NCI-H2227 treated with DMSO at 0.1 percent for 48 hours (cell line): ENCODE data around the gene TAL1.

Experiments
- DNase-seq: peaks from one replicate; lab custom pipeline; 2025; lab: John Stamatoyannopoulos, UW

Gene TAL1

DNA sequence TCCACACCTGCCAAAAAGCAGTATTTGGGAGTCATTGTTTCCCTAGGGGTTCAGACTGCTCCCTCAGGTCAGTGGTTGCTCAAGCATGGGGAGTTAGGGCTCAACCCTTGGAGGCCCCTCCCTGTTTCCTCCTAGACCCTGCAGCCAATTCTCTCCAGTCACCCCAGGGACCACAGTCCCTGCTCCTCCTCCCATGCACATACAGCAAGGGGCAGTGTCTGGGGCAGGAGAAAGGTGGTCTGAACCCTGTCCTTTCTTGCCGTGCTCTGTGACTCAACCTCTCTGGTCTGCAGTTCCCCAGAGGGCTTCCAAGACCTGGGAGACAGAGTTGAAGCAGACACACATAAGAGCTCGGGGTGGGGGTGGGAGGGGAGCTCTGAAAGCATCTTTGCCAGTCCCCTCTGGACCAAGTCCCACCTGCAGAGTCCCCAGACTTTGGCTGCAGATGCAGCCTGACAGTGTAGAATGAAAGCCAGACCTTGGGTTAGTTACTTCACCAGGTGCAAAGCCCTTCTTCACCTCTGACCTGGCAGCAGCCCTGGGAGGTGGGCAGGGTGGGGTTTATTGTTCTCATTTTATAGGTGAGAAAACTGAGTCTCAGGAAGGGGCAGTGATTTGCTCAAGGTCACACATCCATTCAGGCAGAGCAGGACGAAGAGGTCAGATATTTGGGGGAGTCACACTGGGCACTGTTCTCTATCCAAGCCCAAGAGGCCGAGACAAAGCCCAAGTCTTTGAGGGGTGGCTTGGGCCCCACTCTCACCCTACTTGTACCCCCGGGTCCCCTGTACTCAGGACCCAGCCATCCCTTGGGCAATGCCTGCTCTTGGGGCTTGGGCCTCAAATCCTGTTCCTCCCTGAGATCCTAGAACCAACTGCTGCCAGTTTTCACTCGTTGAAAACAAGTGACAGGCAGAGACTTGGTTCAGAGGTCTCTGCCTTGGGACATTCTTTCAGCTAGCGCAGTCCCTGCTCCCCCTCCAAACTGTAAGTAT is 42.9 kb downstream of the TAL1 start:
- DNase-seq: no peak

DNA sequence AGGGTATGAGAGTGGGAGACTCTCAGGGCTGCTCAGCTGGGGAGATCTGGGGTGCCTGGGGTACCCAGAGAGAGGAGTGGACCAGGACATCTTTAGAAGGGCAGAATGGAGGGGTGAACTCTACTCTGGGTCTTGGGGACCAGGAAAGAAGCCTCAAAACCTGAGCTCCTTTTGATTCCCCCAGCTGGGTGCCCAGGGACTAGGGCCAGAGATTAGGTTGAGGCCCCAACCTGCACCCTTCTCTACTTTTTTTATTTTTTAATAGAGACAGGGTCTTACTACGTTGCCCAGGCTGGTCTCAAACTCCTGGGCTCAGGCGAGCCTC is 44.1 kb downstream of the TAL1 start:
- no peak for DNase-seq

DNA sequence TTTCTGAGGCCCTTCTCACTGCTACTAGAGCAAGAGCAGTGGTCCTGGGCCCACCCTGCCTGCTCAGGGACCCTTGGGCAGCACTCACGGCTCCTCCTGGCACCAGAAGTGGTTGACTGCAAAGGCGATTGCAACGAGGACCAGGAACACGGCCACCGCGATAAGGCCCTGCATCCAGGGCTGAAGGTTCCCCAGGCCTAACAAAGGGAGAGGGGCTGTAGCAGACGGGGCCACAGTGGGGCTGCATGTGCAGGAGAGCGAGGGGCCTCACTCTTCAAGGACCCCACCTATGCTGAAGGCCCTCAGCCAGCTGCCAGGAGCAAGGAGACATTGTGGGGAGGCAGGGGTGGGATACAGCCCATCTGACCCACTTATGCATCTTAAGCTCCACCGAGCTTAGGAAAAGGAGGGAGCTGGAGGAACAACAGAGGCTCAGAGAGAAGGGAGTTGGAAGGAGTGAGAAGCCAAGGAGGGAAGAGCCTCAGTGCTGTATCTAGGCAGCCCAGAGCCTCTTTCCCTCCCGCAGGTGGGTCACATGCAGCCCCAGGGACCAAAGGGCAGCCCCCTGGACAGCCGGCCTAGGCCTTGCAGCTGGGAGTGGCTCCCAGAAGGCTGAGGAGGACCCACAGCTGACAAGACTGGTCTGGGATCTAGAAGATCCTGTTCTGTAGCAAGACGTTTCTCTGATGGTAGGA is 44.6 kb downstream of the TAL1 start:
- no peak for DNase-seq

DNA sequence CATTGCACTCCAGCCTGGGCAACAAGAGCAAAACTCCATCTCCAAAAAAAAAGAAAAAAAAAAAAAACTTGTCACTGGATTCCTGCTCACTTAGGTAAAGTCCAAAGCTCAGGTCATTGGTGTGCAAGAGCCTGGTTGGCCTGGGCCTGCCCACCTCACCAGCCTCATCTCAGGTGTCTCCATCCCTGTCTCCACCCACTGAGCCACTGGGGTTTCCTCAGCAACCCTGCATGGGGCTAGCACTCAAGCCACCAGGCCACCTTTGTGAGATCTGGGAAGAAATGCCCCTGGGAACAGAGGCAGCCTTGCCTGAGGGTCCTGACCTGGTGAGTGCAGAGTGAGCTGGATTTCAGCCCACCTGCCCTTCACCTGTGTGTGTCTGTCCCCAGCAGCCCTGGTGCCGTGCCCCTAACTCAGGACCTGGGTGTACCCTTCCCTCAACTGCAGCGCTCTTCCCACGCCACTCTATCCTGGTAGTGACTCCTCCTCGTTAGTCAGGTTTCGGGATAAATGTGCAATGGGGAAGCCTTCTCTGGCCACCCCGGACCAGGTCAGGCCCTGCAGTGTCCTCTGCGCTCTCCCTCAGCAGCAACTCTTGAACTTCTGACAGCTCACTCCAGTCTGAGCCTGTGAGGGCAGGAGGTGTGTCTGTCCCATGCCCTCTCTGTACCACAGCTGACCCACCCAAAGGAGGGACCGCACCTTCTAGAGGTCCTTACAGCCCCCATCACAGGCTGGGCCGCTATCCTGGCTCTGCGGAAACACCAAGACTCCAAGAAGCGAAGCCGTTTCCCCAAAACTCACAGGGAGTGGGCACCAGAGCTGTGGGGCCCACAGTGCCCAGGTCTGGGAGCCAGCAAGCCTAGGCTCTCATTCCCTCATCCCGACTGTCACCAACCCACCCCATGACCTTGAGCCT is 45.5 kb downstream of the TAL1 start:
- DNase-seq: no peak

DNA sequence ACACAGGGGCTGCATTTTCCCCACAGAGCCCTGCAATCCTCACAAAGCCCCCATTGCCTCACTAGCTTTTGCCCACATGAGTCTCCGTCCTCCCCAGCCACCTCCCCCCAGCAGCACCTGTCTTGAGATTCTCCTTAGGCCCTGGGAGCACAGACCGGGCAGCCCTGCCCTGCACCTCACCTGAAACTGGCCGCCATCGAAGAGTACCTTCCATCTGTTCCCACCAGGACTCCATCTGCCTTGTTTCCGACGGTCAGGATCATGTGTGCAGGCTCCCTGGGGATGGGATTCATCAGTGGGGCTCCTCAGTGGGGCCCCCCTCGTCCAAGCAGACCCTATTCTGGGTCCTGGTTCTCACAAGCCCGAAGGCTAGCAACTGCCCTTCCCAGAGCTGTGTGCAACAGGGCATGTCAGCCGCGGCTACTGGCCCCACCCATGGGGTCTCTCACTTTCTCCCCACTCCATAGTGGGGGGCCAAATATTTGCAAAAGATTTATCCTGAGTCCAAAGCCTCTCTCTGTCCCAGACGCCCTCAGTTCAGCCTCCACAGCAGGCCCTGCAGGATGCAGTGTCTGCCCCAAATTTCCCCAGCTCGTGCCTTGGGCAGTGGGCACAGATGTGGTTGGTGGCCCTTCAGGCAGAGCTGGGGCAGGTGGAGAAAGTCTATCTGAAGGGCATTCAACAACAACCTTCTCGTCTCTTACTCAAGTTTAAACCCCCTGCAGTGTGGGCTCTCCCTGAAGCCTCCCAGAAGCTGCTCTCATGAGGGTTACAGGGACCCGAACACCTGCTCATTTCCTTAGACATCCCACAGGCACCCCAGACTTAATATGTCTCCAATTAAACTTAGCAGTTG is 47.0 kb downstream of the TAL1 start:
- DNase-seq: no peak

DNA sequence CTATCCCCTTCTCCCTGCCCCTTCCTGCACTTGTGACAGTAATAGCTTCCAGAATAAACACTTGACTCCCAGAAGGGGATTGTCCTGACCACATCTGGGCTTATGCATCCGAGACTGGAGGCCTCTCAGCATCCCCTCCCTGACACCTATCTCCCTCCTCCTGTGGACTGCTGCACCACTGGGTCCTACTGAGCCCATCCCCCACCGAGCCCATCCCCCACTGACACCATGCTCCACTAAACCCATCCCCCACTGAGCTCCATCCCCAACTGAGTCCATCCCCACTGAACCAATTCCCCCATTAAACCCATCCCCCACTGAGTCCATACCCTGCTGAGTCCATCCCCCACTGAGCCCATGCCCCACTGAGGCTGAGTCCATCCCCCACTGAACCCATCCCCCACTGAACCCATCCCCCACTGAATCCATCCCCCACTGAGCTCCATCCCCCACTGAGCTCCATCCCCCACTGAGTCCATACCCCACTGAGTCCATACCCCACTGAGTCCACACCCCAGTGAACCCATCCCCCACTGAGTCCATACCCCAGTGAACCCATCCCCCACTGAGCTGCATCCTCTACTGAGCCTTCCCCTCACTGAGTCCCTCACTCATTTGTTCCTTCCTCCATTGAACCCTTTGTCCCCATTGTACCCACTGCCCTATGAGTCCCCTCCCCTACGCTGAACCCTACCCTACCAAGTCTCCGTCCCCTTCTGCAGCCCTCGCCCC is 47.8 kb downstream of the TAL1 start:
- DNase-seq: no peak

DNA sequence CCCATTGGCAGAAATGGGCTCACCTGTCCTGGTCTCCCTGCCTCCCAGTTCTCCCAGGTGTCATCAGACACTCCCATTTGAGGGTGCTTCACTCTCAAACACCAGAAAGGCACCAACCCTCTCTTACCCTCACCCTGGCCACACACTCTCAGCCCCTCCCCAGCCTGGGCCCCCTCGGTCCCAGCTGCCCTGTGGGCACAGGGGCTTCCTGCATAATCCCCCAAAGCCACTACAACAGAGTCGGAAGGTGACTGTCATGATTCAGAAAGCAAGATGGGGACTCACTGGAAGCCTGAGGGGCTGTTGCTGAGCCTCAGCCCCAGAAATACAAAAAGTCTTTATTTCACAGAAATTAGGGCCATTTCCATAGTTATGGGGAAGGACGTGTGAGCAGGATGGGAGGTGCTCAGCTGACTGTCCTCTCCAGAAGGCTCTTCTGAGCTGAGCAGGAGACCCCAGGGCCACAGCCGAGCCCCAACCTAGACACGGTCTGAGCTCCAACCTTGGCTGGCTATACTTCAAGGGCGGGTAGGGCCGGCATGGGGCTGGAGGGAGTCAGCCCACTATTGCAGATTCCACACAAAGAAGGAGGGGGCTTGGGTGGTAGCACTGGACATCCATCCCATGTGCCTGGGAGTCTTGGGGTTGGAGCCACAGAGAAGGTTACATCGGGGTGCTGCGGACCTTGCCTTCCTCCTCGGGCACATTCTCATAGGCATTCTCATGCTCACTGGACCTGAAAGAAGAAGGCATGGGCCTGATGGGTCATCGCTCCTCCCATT is 48.5 kb downstream of the TAL1 start:
- DNase-seq: no peak

DNA sequence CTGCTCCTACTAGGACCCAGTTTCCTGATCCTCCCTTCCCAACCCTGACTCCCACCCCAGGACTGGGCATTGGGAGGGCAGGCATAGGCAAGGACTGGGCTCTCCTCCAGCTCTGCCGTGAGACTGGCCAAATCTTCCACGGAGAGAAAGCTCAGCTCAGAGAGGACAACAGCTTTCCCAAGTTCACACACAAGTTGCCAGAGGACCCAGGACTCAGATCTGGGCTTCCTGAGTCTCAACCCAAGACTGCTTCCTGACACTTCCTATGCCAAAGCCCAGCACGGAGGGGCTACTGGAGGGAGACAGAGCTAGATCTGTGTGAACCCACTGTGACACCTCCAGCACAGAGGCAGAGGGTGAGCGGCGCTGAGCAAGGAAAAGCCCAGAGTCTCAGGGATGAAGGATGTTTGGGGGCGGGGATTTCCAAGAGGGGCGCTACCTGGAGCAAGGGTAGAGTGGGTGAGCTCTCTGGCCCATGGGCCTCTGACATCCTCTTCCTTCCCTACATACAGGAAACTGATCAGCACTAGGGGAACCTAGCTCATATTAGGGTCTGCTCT is 49.3 kb downstream of the TAL1 start:
- DNase-seq: no peak

DNA sequence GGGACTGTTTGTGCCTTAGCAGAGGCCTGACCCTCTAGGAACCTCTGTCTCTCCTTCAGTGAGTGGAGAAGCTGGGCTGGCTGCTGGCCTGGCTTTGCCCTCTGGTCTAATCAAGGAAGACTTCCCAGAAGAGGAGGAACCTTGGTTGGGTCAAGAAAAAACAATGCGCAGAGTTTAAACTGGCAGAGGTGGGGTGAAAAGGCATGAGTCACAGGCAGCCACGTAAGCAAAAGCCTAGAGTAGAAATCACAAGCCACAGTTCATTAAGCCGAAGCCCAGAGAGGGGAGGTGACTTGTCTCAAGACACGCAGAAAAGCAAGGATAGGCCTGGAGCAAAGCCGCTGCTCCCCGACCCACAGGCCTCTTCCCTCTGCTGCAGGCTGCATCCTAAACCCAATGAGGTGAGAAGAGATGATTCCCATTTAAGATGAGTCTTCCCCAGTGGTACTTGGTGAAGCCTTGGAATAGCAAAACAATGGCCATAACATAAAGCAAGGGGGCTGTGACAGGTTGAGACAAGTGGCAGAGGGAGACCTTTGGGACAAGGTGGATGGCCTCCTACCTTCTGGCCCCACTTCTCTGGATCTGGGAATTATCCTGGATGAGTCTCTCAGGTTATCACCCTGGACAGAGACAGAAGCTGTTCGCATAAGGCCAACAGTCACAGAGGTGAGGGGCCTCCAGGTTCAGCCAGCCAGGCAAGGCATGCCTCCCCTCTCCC is 49.9 kb downstream of the TAL1 start:
- DNase-seq: no peak

DNA sequence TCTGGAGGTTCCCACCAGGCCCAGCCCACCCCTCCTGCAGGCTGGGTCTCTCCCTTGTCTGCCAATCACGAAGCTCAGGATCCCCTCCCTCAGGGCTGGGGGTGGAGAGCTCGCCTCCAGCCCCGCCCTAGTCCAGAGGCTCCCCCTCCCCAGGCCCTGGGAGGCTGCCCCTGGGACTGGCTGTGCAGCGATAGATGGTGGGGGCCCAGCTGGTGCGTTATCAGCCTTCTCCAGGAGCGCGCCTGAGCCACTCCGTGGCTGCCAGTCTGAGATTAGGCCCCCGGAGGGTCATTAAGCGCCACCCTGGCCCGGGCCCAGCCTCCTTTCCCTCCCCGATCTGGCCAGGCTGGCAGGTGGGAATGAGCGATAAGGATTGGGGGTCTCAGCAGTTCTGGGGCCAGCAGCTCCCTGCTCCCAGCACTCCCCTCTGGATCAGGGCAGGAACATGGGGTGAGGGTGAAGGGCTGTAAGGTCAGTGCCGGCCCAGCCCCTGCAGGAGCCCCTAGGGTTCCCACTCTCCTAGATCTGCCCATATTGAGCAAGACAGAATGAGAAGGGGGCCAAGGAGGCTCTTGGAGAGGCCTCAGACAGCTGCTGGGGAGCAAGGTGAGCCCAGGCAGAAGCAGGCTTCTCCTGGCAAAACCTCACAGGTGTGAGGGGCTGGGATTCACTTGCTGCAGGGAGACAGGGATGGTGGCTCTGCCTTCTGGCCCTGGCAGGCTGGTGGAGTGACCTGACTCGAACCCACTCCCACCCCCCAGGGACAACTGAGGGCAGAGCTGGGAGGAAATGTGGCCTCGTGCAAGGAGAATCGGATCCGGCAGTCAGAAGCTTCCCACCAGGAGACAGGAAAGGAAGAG is 50.7 kb downstream of the TAL1 start:
- no peak for DNase-seq

DNA sequence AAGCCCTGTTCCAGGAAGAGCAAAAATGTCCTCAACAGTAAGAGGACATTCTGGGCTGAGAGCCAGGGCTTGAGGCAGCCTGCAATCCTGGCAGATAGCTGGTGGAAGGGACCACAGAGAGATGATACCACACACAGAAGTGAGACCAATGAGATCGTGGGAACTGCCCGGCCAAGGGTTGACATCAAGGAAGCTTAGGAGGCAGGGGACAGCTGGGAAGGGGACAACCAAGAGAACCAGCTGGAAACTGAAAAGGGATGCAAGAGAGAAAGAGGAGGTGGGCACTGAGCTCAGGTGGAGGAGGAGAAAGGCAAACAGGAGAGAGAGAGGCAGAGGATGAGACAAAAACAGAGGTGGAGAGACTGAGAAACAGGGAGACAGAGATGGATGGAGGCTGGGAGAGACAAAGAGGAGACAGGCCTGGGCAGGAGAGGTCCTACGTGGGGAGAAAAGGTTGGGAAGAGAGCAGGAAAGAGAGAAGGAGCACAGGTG is 51.4 kb downstream of the TAL1 start:
- no peak for DNase-seq

DNA sequence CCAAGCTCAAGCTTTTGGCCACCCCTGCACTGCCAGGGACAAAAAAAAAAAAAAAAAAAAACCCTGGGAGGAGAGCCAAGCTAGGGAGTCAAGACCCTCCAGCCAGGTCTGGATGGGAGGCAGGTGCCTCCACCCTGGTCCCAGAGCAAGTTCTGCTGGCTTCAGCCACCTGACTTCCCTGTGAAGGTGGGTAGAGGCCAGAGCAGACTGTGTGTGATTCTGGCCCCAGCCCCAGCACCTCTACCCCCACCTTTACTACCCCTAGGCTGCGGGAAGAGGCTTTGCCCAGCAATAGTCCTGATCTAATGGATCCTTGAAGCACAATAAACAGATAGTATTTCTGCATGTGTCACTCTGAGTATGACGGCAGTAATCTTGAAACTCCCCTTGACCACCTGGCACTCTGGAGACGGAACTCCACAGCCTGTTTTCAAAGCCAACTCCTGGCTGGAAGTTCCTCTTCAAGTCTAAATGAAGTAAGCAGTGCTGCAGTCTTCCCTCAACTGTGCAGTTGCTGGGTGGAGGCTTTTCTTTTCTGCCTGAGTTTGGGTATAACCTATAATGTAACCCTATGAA is 51.9 kb downstream of the TAL1 start:
- no peak for DNase-seq

DNA sequence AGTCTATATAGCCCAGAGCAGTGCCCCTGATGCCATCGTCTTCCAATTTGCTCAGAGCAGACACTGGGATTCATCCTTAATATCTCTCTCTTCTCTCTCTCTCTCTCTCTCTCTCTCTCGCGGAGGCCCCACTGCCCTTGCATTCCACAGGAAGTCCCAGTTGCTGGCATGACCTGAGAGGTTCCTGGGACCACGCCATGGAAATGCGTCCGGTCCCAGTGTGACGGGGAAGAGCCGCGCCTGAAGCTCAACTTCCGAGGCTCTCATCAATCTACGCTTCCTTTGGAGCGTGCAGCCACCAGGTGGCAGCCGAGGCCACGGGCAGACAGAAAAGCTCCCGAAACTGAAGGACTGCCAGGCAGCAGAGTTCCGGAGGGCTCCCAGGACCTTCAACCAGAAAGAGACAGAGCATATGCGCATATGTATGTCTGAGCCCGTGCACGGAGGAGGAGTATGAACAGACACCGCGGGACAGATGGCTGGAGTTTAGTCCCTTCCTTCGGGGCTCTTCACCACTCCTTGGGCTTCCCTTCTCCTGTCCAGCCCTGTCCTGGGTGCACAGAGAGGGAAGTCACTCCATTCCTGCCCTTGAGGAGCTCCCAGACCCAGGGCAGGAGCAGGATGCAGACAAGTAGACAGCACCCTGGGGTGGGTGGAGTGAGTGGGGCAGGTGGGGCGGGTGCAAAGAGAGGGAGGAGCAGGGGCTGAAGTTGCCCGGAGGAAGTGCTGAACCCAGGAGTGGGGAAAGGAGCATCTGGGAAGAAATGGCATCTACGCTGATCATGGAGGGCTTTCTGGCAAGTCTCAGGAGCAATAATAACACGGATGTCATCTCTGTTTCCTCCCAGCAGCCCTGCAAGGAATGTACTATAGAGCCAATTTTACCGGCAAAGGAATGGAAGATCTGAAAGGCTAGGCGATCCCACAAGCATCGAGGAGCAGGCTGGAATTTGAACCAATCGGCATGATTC is 52.7 kb downstream of the TAL1 start:
- DNase-seq: peak; percentile 93

DNA sequence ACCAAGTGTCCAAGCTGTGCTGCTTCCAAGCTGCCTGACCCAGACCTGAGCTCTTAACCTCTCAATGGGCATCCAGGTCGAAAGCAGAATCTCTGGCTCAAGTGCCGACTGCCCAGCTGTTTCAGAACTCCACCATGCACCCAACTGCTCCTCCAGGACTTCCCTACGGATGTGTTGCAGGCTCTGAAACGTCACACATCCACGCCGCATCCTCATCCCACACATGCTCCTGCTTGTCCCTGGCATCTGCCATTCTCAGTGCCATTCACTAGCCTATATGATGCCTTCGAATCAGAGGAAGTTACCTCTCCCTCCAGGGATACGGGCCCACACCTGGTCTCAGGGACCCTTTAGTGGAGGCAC is 53.4 kb downstream of the TAL1 start:
- DNase-seq: no peak

DNA sequence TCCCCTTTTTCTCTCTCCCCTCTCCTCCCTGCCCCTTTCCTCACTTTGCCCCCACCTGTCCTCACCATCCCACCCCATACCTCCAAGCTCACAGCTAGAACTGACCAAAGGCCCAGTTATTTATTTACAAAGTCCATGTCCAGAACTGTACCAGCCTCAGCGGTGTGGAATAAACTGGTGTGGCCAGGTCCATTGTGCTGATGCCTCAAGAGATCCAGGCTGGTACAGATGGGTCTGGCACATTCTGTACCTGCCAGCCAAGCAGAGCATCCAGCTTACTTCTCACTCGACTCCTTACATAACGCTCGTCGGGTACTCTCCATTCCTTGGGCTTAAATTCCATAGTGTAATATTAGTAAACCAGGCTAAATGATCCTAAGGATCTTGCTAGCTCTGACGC is 54.0 kb downstream of the TAL1 start:
- no peak for DNase-seq

DNA sequence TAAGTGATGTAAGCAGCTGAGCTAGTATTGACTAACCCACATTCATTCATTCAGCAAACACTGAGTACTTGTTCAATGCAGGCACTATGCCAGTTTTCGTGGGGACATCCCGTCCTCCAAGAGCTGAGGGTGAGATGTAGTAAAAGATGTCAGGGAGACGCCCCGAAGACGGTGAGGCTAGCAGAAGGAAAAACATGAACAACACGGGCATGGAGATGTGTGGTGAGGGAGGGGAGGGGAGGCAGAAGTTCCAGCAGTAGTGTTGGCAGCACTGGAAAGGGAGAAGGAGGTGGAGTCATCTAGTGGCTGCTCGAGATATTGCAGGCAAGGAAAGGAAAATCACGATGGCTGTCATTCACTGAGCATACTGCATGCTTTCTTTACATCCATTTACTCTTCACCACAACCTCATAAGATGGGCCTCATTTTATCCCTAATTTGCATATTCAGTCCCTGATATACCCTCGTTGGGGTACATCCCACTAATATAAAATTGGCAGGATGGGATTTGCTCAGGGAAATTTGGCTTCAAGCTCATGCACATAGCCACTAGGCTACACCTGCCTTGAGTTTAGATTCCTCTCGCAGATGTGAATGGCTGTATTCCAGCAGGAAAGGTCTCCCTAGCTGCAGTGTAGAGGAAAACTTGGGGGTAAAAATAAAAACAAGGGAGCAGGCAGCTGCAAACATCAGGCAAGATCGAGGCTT is 56.6 kb downstream of the TAL1 start:
- peak; percentile 80 for DNase-seq
